DND-41 (cell line): ENCODE results near the gene PRKAR2B.

Source experiments
- ATAC-seq: fragments of 200-7000 bp; cut with Tn5 transposase; 3 replicates; pipeline ENCODE4 v1.9.1; 2021; ENCODE audit warnings: low read depth; ENCODE audit not compliant: insufficient read depth
- DNase-seq: peaks from one replicate; pipeline ENCODE4 v3.0.0-alpha.2; 2020
- H2AFZ ChIP-seq: 2 replicates; pipeline ENCODE4 v1.6.0; 2012; ENCODE audit warnings: low read depth, low read length
- H3K27ac ChIP-seq: 2 replicates; pipeline ENCODE4 v1.5.1; 2012; ENCODE audit warnings: low read length, inconsistent platforms
- H3K27me3 ChIP-seq: fragments of 200-600 bp; sonication (generic); 2 replicates; pipeline ENCODE4 v1.6.0; 2012; ENCODE audit warnings: low read length, mild to moderate bottlenecking, inconsistent platforms; ENCODE audit not compliant: insufficient read depth, poor library complexity
- H3K36me3 ChIP-seq: 2 replicates; pipeline ENCODE4 v1.5.1; 2012; ENCODE audit warnings: low read length, inconsistent platforms; ENCODE audit not compliant: insufficient read depth
- H3K4me1 ChIP-seq: 2 replicates; pipeline ENCODE4 v1.5.1; 2012; ENCODE audit warnings: mild to moderate bottlenecking, low read length; ENCODE audit not compliant: insufficient read depth
- H3K4me2 ChIP-seq: 2 replicates; pipeline ENCODE4 v1.6.0; 2012; ENCODE audit warnings: mild to moderate bottlenecking, moderate library complexity, low read length, inconsistent platforms; ENCODE audit not compliant: insufficient read depth
- H3K4me3 ChIP-seq, 2 experiments: fragments of 200-600 bp in 1 of 2; shearing (Covaris generic) in 1 of 2; 2 replicates each; pipeline ENCODE4 v1.5.1; 2012 to 2016; ENCODE audit warnings: inconsistent platforms in 2 of 2, low read length in 2 of 2, mild to moderate bottlenecking in 2 of 2, low read depth in 1 of 2, moderate library complexity in 1 of 2
- H3K79me2 ChIP-seq: 2 replicates; pipeline ENCODE4 v1.6.0; 2012; ENCODE audit warnings: low read length, inconsistent platforms; ENCODE audit not compliant: insufficient read depth
- H3K9ac ChIP-seq: 2 replicates; pipeline ENCODE4 v1.6.0; 2012; ENCODE audit warnings: low read depth, mild to moderate bottlenecking, inconsistent platforms, low read length, moderate library complexity
- H3K9me3 ChIP-seq: 2 replicates; pipeline ENCODE4 v1.5.1; 2012; ENCODE audit warnings: low read length, moderate library complexity, mild to moderate bottlenecking, inconsistent platforms; ENCODE audit not compliant: insufficient read depth, severe bottlenecking
- H4K20me1 ChIP-seq: 2 replicates; pipeline ENCODE4 v1.6.0; 2012; ENCODE audit warnings: low read length; ENCODE audit not compliant: insufficient read depth
- EZH2 ChIP-seq: IDR thresholded peaks from 3 replicates; pipeline ENCODE4 v1.6.1; 2012; ENCODE audit warnings: borderline replicate concordance, low read depth, mild to moderate bottlenecking, moderate library complexity, low read length, inconsistent platforms; ENCODE audit not compliant: severe bottlenecking
- TF ChIP-seq, protein P1 (sequence below): IDR thresholded peaks from 2 replicates; pipeline ENCODE4 v1.5.1; 2012; ENCODE audit warnings: borderline replicate concordance, low read length, moderate library complexity, mild to moderate bottlenecking; ENCODE audit not compliant: poor library complexity, severe bottlenecking; ENCODE audit errors: extremely low read depth

Gene PRKAR2B

DNA sequence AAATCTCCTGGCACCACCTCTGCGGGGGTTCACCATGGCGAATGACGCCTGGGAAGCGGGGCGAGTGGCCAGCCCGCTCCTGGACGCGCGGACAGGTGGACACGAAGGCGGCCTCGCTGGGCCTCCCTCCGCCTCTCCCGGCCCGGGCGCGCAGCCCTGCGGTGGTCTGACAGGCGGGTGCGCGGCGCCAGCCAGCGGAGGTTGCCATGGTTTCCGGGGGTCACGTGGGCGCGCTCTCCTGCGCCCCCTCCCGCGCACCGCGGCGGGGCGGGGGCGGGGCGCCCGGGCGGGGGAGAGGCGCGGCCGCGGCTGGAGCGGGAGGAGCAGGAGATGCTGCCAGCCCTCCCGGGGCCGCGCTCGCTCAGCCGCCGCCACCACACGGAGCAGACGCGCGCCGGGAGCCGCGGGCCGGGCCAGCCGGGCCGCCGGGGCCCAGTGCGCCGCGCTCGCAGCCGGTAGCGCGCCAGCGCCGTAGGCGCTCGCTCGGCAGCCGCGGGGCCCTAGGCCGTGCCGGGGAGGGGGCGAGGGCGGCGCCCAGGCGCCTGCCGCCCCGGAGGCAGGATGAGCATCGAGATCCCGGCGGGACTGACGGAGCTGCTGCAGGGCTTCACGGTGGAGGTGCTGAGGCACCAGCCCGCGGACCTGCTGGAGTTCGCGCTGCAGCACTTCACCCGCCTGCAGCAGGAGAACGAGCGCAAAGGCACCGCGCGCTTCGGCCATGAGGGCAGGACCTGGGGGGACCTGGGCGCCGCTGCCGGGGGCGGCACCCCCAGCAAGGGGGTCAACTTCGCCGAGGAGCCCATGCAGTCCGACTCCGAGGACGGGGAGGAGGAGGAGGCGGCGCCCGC, at the start of gene PRKAR2B:
Gene PRKAR2B, plus strand, starts transcription at position 359 of the 848 bp plus-strand sequence. Its CDS starts 203 bp downstream, at position 562.
- peaks cover 37% of the 10 kb centered on the region for H3K27me3 ChIP-seq

DNA sequence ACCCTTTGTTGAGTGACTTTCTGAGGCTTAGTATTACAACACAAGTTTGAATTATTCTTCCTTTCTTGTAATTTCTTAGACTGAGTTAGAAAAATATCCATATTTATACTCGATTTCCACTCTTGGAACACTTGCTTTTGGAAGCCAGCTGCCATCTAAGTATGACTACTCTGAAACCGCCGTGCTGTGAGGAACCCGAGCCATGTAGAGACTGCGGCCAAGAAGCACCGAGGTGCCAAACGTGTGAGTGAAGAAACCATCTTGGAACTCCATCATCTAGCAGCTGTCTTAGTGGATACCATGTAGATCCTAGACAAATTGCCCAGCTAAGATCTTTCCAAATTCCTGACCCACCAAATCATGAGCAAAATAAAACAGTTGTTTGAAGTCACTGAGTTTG, 49.7 kb upstream of the PRKAR2B start:
- ATAC-seq (no peak), DNase-seq (no peak)
- H3K9me3 ChIP-seq, result no peaks in the 10 kb centered on the region

More for the DNA sequence above, at the start of gene PRKAR2B:
- TF ChIP-seq EZH2, result peak; percentile 9
- TF ChIP-seq, protein P1, sequence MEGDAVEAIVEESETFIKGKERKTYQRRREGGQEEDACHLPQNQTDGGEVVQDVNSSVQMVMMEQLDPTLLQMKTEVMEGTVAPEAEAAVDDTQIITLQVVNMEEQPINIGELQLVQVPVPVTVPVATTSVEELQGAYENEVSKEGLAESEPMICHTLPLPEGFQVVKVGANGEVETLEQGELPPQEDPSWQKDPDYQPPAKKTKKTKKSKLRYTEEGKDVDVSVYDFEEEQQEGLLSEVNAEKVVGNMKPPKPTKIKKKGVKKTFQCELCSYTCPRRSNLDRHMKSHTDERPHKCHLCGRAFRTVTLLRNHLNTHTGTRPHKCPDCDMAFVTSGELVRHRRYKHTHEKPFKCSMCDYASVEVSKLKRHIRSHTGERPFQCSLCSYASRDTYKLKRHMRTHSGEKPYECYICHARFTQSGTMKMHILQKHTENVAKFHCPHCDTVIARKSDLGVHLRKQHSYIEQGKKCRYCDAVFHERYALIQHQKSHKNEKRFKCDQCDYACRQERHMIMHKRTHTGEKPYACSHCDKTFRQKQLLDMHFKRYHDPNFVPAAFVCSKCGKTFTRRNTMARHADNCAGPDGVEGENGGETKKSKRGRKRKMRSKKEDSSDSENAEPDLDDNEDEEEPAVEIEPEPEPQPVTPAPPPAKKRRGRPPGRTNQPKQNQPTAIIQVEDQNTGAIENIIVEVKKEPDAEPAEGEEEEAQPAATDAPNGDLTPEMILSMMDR, result peak; percentile 31
- Histone ChIP-seq H3K79me2 (no peaks in the 10 kb centered on the region), H2AFZ (peak within 1 kb of the TSS; percentile 93), H3K4me3 (peak within 1 kb of the TSS; percentile 35 to 85; a peak in 3 of 4 replicates), H3K27ac (no peak within 1 kb of the TSS), H3K4me2 (peak within 1 kb of the TSS; percentile 100), H4K20me1 (no peaks in the 10 kb centered on the region), H3K9me3 (no peaks in the 10 kb centered on the region), H3K36me3 (no peaks in the 10 kb centered on the region), H3K9ac (peak within 1 kb of the TSS; percentile 65), H3K4me1 (peaks cover 17% of the 10 kb centered on the region)
- ATAC-seq, result peak; percentile 92
- peak; percentile 86 for DNase-seq

DNA sequence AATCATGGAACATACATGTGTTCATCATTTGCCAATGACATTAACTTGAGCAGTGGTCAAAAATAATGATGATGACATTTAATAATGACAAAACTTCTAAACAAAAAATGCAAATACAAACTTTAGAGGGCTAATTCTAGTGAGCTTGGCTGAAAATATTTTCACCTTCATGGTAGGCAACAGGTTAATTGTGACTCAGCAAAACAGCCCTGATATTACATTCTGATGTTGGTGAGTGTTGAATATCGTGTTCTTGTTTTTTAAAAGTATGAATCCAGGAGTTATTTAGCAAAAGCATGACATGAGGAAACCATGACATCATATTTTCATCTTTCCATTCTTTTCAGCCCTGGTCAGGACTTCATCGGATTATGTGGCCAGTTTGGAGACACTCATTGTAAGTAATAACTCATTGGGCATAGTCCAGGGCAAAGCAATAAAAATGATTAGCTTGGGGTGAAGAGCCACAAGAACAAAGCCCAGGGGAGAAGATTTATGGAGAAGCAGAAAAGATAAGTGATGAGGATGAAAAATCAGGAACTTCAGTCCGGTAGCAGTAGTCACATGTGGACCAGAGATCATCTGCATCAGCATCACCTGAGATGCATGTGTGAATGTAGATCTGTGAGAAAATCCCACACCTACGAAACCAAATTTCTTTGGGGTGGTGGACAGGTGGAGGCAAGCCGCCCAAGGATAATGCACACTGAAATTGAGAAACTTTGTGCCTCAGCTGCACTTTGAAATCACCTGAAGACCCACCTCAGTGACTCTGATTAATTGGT, 46.8 kb upstream of the PRKAR2B start:
- Histone ChIP-seq H3K36me3 (no peaks in the 10 kb centered on the region), H3K4me2 (no peak overlapping the region), H3K4me1 (no peaks in the 10 kb centered on the region), H3K27ac (no peak overlapping the region), H4K20me1 (no peaks in the 10 kb centered on the region), H3K9me3 (no peaks in the 10 kb centered on the region), H3K4me3 (no peak overlapping the region), H3K9ac (no peak overlapping the region), H3K79me2 (no peaks in the 10 kb centered on the region), H2AFZ (no peak overlapping the region), H3K27me3 (no peaks in the 10 kb centered on the region)
- DNase-seq (no peak), ATAC-seq (no peak)
- TF ChIP-seq, protein P1, result no peak
- no peak for TF ChIP-seq EZH2

More for the DNA sequence above, 49.7 kb upstream of the PRKAR2B start:
- TF ChIP-seq, protein P1, result no peak
- no peak for TF ChIP-seq EZH2
- Histone ChIP-seq H3K4me3 (no peak overlapping the region), H3K79me2 (no peaks in the 10 kb centered on the region), H3K9ac (no peak overlapping the region), H3K4me2 (no peak overlapping the region), H4K20me1 (no peaks in the 10 kb centered on the region), H3K27me3 (no peaks in the 10 kb centered on the region), H3K27ac (no peak overlapping the region), H3K36me3 (no peaks in the 10 kb centered on the region), H3K4me1 (no peaks in the 10 kb centered on the region), H2AFZ (no peak overlapping the region)
